Transverse colon (tissue), 4 donors: ENCODE data around the gene PDIK1L. TPM values are rescaled to one million over a fixed set of nuclear protein-coding genes. Genes with fewer than 3 reads are reported as not detected.

Experiments used
- DNase-seq: peaks from one replicate; pipeline ENCODE4 v3.0.0-alpha.2; 2019
- H3K27ac ChIP-seq, 4 donors: fragments of 200-600 bp; sonication (generic); 2 replicates each; pipeline ENCODE4 v1.5.1; 2016 to 2018; ENCODE audit warnings: inconsistent platforms in 4 of 4
- H3K27me3 ChIP-seq: fragments of 200-600 bp; sonication (generic); 2 replicates; pipeline ENCODE4 v1.5.1; 2017; ENCODE audit warnings: inconsistent platforms
- H3K36me3 ChIP-seq, 4 donors: fragments of 200-600 bp; sonication (generic); 2 replicates each; pipeline ENCODE4 v1.5.1; 2017 to 2019; ENCODE audit warnings: inconsistent platforms in 4 of 4
- H3K4me1 ChIP-seq, 4 donors: fragments of 200-600 bp; sonication (generic); 2 replicates each; pipeline ENCODE4 v1.5.1; 2017 to 2020; ENCODE audit warnings: inconsistent platforms in 4 of 4
- H3K4me3 ChIP-seq, 4 donors: fragments of 200-600 bp; sonication (generic); 1 replicate in 1 of 4; 2 replicates in 3 of 4; pipeline versions ENCODE4 v1.5.1 to v1.6.1; 2017 to 2019; ENCODE audit warnings: inconsistent platforms in 4 of 4
- H3K9me3 ChIP-seq, 2 donors: fragments of 200-600 bp; sonication (generic); 2 replicates each; pipeline ENCODE4 v1.5.1; 2017 to 2019; ENCODE audit warnings: inconsistent platforms in 2 of 2
- EP300 ChIP-seq: sonication (generic); formaldehyde crosslinking; IDR thresholded peaks from one replicate; pipeline ENCODE4 v1.6.1; 2017; ENCODE audit warnings: antibody characterized with exemption, low read depth
- POLR2A ChIP-seq: fragments of 450-650 bp; IDR thresholded peaks from one replicate; pipeline ENCODE4 v1.6.1; 2016; ENCODE audit warnings: antibody characterized with exemption, mild to moderate bottlenecking, moderate library complexity
- POLR2AphosphoS5 ChIP-seq, 3 donors: sonication (generic); formaldehyde crosslinking; IDR thresholded peaks; one replicate each; pipeline ENCODE4 v1.6.1; 2016; ENCODE audit warnings: antibody characterized with exemption in 3 of 3
- WGBS, 2 donors: methylation state at CpG; one replicate each; pipeline ENCODE4 v1.1.5; 2018; ENCODE audit warnings: low coverage in 1 of 2; 5-methylcytosine and 5-hydroxymethylcytosine counted together
- in situ Hi-C, 4 donors: fragments of 200-750 bp; cut with MboI; loops; one replicate each; pipeline versions ENCODE4 v1.15.0 to v1.15.1; 2017; ENCODE audit warnings: low sequenced_read_pairs in 3 of 4, low pct_ligation_motif_present in 1 of 4, low pct_unique_long_range_greater_than_20kb in 1 of 4
- intact Hi-C: fragments of 100-400 bp; cut with DNase I; formaldehyde crosslinking; loops from one replicate; pipeline ENCODE4 v1.15.1; 2023; ENCODE audit warnings: low total_unique reads
- total RNA-seq, 4 donors: library from RNA; depleted of rRNA; stranded (reverse); fragments of >200 nt; gene quantifications; one replicate each; pipeline ENCODE4 v1.1.0, GENCODE V29; 2016
- TF ChIP-seq, protein P1 (sequence below), 5 experiments: fragments of 200-600 bp in 3 of 5; fragments of 450-650 bp in 2 of 5; sonication (generic) in 3 of 5; IDR thresholded peaks; 1 replicate in 2 of 5; 2 replicates in 3 of 5; pipeline ENCODE4 v1.5.1; 2016 to 2017; ENCODE audit warnings: antibody characterized with exemption in 5 of 5, inconsistent platforms in 3 of 5, mild to moderate bottlenecking in 2 of 5, moderate library complexity in 1 of 5

The PDIK1L gene
- total RNA-seq, 4 donors from 2014 or later: 4.0 to 15.6 (median 9.8) TPM

DNA sequence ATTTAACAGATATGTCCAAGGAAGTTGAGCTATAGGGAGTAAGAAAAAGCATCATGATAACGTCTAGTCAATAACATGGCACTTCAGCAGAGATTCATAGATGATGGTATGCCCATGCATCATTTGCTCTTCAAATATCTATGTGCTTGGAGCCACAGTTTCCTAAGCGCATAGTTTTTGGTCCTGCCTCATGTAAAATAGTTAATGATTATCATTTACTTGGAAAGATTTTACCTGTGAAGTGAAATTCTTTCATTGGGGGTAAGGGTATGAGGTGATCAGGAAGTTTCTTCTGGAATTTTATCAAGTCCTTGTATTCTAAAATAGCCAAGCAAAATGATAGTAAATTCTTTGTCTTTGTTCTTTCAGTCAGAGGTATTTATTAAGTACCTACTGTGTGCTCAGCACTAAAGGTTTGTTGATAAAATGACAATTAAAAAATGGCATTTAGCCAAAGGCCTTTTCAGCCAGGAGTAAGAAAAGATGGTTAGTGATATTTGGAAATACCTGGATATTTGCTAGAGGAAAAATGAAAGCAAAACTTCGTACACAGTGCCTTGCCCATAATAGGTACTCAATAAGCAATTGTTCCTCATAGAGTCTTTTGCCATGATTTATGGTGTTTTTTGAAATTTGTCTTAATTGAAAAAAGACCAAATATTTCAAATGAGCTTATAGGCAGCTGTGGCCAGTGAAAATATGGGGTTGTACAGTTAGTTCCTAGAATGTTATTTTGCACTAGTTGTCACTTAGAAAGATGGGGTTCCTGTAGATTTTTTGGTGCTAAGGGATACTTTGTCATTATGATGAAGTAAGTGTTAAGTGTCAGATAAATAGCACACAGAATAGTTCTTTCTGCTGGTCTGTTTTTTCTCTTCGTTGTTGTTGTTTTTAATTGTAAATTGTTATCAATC is 13.1 kb downstream of the PDIK1L start:
- Histone ChIP-seq H3K36me3 (no peaks in the 10 kb centered on the region), H3K4me3 (no peak overlapping the region), H3K4me1 (peaks cover 12 to 82% (median 49%) of the 10 kb centered on the region in 4 donors), H3K27ac (peak overlapping the region; percentile 24 to 95 (median 92)), H3K27me3 (no peaks in the 10 kb centered on the region), H3K9me3 (no peaks in the 10 kb centered on the region)
- in situ Hi-C loops: loop anchor here in 1 of 4 donors (25.0 kb wide), 1 partner anchor 87 kb away; the partner anchor contains the start of gene SLC30A2
- WGBS, 2 donors: 57 to 78% methylated on average over 4 of the region's 4 CpGs
- intact Hi-C loops: no loop called here
- TF ChIP-seq, protein P1, sequence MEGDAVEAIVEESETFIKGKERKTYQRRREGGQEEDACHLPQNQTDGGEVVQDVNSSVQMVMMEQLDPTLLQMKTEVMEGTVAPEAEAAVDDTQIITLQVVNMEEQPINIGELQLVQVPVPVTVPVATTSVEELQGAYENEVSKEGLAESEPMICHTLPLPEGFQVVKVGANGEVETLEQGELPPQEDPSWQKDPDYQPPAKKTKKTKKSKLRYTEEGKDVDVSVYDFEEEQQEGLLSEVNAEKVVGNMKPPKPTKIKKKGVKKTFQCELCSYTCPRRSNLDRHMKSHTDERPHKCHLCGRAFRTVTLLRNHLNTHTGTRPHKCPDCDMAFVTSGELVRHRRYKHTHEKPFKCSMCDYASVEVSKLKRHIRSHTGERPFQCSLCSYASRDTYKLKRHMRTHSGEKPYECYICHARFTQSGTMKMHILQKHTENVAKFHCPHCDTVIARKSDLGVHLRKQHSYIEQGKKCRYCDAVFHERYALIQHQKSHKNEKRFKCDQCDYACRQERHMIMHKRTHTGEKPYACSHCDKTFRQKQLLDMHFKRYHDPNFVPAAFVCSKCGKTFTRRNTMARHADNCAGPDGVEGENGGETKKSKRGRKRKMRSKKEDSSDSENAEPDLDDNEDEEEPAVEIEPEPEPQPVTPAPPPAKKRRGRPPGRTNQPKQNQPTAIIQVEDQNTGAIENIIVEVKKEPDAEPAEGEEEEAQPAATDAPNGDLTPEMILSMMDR (IDR thresholded peaks at IDR 0.05): no peak
- TF ChIP-seq POLR2A (no peak), POLR2AphosphoS5 (IDR thresholded peaks at IDR 0.05) (no peak)
- no peak for DNase-seq

DNA sequence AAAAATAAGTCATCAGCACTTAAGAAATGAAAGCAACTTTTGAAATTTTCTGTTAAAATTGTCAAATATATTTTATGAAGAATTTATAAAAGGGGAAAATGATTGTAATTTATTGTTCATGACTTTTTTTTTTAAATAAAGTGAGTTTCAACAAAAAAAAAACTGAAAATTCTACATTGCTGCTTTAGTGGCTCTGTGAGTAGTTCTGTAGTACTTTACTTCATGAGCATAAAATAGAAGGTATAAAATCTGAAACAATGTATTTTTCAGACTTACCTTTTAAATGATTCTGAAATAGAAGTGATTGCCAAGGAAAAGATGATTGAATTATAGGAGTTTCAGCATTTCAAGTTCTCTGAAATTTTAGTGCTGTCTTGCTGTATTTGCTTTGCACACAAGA is 13.8 kb downstream of the PDIK1L start:
- in situ Hi-C loops (loop anchor here in 1 of 4 donors (25.0 kb wide), 1 partner anchor 88 kb away; the partner anchor contains the start of gene SLC30A2), intact Hi-C loops (no loop called here)
- no peak for DNase-seq
- H3K9me3 ChIP-seq: no peaks in the 10 kb centered on the region
- H3K4me1 ChIP-seq: peaks cover 12 to 82% (median 49%) of the 10 kb centered on the region in 4 donors
- no peak overlapping the region for H3K4me3 ChIP-seq
- TF ChIP-seq, protein P1 (IDR thresholded peaks at IDR 0.05): no peak
- TF ChIP-seq POLR2A: no peak
- TF ChIP-seq EP300: no peak
- no peak for TF ChIP-seq POLR2AphosphoS5 (IDR thresholded peaks at IDR 0.05)
- no peaks in the 10 kb centered on the region for H3K27me3 ChIP-seq
- no peaks in the 10 kb centered on the region for H3K36me3 ChIP-seq
- peak overlapping the region; percentile 89 to 95 (median 92) for H3K27ac ChIP-seq

DNA sequence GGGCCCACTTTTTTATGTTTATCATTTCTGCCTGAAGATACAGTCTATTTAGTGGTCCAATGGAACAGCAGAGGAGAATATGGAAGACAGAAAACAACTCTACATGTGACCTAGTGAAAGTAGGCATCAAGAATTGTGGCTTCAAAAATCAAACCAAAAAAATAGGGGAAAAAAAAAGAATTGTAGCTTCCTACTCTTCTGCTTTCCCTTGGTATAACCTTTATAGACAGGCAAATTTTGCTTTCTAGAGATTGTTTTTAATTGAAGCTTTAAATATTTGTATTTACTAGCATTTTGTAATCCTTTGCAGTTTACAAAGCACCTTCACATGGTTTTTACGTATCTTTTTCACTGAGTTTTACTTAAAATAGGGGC is 14.3 kb downstream of the PDIK1L start:
- intact Hi-C loops (no loop called here), in situ Hi-C loops (loop anchor here in 1 of 4 donors (25.0 kb wide), 1 partner anchor 89 kb away; the partner anchor contains the start of gene SLC30A2)
- Histone ChIP-seq H3K36me3 (no peaks in the 10 kb centered on the region), H3K4me3 (peak overlapping the region in 1 of 4 donors; percentile 17), H3K27me3 (no peaks in the 10 kb centered on the region), H3K9me3 (no peaks in the 10 kb centered on the region), H3K27ac (peak overlapping the region; percentile 89 to 95 (median 92)), H3K4me1 (peaks cover 12 to 82% (median 49%) of the 10 kb centered on the region in 4 donors)
- WGBS, 2 donors: 18 to 24% methylated on average over 1 of the region's 1 CpG
- TF ChIP-seq EP300: no peak
- TF ChIP-seq POLR2A: no peak
- TF ChIP-seq, protein P1 (IDR thresholded peaks at IDR 0.05): no peak
- no peak for TF ChIP-seq POLR2AphosphoS5 (IDR thresholded peaks at IDR 0.05)
- no peak for DNase-seq

DNA sequence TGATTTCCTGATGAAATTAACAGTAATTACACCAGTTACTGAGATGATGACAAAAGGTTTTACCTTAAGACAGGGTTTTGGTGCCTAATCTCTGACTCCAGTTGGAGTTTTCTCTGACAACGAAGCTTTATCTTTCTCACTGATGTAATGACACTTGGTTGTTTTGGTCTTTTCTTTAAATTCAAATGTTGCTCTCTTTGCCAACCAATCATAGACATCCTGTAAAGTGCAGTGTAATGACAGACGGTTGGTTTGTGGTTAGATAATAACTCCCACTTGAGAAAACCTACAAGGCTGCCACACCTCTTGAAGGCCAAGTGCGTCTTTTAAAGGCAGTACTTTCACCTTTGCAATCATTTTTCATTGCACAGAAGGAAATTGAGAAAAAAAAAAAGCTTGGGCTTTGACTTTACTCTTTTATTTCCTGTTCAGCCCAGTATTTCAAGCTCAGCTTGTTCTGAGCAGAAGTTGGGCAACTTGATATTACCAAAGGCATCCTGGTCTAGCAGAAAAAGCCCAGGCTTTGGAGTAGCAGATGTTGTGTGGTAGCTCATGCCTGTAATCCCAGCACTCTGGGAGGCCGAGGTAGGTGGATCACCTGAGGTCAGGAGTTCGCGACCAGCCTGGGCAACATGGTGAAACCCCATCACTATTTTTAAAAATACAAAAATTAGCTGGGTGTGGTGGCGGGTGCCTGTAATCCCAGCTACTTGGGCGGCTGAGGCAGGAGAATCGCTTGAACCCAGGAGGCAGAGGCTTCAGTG is 14.9 kb downstream of the PDIK1L start:
- 30 to 42% methylated on average over 7 to 9 of the region's 9 CpGs for WGBS, 2 donors
- in situ Hi-C loops (loop anchor here in 1 of 4 donors (25.0 kb wide), 1 partner anchor 89 kb away; the partner anchor contains the start of gene SLC30A2), intact Hi-C loops (no loop called here)
- peak; percentile 56 for DNase-seq
- TF ChIP-seq EP300 (peak; percentile 45), POLR2AphosphoS5 (IDR thresholded peaks at IDR 0.05) (peak; percentile 51 to 94 (median 93)), POLR2A (peak; percentile 90)
- TF ChIP-seq, protein P1 (IDR thresholded peaks at IDR 0.05): no peak
- Histone ChIP-seq H3K9me3 (no peaks in the 10 kb centered on the region), H3K27me3 (no peaks in the 10 kb centered on the region), H3K36me3 (no peaks in the 10 kb centered on the region), H3K4me3 (peak overlapping the region in 3 of 4 donors; percentile 21 to 49 (median 40)), H3K4me1 (peaks cover 12 to 77% (median 46%) of the 10 kb centered on the region in 4 donors), H3K27ac (peak overlapping the region; percentile 89 to 95 (median 92))
